ENCODE data around the gene PAFAH1B1.
"Not testable (repeated sequence)": the region's sequence is repeated elsewhere in the genome, so short reads cannot be mapped to it uniquely, and the experiment has no call there.

The PAFAH1B1 gene

DNA sequence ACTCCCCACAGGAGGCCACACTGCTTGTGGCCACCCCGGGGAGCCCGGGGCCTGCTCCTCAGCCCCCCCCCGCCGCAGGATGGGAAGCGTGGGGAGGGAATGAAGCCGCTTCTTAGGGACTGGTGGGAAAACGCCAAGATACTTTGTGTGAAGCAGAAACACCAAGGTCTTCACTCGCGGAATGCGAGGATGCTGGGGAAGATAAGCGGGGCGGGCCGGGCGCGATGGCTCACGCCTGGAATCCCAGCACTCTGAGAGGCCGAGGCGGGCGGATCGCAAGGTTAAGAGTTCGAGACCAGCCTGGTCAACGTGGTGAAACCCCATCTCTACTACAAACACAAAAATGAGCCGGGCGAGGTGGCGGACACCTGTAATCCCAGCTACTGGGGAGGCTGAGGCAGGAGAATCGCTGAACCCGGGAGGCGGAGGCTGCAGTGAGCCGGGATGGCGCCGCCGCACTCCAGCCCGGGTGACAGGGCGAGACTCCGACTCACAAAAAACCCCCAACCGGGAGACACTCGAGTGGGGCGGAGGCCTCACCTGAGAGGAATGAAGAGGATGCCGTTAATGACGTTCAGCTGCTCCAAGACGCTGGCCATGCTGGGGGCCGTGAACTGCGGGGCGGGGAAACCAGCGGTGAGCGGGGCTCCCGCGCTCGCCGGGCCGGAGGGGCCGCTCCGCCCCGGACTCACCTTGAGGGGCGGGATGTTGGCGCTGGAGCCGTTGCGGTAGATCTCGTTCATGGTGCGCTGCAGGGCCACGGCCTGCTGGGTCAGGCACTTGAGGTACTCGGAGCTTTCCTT is 97.8 kb downstream of the PAFAH1B1 start:
- no peak for DNase-seq

DNA sequence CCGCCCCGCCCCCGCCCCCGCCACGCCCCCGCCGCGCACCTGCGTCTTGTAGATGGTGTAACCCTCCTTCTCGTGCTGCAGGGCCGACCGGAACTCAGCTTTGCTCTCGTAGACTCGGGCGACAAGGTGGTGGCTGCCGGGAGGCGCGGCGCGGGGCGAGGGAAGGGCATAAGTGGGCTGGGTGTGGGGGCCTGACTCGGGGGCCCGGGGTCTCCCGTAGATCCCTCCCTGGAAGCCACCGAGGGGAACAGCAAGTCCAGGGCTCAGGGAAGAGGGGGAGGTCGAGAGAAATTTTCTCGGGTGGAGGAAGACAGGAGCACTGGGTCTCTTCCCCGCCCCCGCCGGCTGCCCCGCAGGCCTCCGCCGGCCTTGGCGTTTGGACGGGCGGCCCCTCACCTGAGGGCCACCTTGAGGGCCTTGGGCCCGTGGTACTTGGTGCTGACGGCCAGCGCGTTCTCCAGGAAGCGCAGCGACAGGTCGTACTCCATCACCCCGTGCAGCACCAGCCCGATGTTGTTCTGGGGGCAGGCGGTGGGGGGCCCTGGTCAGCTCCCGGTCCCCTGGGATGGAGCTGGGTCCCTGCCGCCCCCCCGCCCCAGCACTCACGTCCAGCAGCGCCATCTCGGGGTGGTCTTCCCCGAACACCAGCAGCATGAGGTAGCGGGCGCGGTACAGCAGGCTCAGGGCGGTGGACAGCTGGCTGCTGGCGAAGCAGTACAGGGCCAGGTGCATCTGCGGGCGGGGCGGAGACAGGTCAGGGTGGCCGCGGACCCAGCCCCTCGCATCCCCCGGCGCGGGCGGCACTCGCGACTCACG is 98.7 kb downstream of the PAFAH1B1 start:
- DNase-seq, result no peak

DNA sequence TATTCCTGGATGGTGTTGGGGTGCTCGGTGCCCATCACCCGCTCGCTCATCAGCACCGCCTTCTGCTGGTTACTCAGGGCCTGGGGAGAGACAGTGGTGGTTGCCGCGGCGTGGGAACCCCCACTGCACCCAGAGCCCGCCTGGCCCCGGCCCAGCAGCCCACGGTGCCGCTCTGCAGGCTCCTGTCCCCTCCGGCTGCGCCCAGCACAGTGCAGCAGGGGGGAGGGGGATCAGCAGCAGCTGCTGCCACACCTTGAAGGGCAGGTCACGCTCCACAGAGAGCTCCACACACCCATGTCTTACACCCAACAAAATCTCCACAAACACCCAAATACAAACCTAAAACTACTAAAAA is 99.3 kb downstream of the PAFAH1B1 start:
- DNase-seq, result no peak

DNA sequence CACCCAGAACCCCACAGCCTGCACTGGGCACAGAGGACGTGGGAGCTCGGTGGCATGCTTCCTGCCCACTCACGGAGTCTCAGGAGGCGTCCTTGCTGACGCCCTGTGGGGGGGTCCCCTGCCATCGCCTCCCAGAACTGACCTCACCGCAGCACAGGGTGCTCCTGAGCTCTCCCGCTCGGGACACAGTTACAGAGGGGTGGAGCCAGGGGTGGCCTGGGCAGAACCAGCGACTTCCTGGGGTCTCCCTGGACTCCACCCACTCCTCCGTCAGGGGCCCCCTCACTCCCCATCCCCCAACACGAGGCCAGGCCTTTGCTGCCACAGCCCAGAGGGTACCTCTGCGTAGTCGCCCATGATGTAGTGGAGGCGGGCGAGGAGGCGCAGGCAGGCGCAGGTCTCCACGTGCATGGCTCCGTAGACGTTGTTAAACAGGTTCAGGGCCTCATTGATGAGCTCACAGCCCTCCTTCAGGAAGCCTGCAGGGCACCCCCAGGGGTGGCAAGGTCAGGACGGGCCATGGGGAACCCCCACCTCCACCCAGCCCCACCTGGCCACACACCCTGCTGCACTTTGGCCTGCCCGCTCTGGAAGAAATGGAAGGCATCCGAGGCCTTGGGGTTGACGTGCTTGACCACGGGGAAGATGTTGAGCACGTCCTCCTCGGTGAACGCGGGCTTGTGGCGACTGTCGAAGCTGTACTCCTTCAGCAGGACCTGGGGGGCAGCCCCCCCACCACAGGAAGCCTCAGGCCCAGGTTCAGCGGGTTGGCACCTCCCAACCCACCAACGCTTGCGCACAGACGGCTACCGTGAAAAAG is 100.3 kb downstream of the PAFAH1B1 start:
- no peak for DNase-seq

DNA sequence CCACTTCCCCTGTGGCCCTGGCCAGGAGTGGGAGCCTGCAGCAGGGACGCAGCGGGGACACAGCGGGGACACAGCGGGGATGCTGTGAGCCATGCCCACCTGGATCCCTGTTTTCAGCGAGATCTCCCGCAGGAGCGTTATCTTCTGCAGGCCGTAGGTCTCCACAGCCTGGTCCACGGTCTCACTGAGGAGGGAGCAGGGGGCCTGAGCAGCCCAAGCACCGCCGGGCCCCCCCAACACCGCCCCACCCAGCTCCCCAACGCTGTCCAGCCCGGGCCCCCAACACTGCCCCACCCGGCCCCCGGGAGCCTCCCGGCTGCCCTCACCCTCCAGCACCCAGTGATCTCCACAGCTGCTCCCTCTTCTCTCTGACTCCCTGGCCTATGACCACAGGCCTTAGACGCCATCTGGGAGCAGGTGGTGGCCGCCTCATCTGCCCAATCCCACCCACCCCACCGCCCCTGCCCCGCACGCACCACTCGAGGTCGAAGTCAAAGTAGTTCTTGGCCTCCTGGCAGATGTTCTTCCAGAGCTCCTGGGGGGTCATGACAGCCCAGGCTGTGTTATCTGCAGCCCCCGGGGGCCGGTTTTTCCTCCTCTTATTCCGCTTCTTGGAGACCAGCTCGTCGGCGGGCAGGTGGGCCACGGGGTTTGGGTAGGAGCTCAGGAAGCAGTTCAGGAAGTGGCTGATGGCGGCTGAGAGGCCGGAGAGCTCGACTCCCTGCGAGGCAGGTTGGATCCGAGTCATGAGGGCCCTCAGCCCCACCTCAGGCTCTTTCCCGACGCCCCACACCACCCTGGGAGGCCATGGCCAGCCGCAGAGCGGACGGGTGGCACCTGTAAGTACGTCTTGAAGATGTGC is 101.2 kb downstream of the PAFAH1B1 start:
- no peak for DNase-seq

DNA sequence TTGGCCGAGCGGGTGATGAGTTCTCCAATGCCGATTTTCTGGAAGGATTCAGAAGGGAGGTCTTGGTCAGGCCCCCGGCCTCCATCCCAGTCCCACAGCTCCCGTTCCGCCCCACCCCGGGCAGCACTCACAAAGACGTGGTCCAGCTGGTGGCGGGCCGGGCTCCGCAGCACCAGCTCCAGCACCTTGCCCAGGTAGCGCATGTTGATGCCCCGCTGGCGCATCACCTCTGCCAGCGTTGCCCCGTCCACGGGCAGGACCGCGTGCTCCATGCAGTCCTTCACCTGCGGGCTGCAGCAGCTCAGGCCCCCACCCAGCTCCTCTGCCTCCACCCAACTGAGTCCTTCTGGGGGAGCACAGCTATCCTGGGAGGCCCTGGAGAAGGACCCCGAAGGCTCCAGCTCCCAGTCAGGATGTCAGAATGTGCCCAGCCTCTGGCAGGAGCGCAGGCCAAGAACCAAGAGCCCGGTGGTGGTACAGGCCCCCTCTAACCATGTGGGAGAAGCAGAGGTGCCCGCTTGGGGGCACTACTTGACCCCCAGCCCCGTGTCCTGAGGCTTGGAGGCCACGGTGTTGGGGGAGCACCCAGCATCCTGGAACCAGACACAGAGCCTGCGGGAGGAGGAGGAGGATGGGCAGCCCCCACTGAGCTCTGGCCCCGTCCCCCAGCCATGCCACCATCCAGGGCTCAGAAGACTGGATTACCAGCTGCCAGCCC is 101.9 kb downstream of the PAFAH1B1 start:
- no peak for DNase-seq

DNA sequence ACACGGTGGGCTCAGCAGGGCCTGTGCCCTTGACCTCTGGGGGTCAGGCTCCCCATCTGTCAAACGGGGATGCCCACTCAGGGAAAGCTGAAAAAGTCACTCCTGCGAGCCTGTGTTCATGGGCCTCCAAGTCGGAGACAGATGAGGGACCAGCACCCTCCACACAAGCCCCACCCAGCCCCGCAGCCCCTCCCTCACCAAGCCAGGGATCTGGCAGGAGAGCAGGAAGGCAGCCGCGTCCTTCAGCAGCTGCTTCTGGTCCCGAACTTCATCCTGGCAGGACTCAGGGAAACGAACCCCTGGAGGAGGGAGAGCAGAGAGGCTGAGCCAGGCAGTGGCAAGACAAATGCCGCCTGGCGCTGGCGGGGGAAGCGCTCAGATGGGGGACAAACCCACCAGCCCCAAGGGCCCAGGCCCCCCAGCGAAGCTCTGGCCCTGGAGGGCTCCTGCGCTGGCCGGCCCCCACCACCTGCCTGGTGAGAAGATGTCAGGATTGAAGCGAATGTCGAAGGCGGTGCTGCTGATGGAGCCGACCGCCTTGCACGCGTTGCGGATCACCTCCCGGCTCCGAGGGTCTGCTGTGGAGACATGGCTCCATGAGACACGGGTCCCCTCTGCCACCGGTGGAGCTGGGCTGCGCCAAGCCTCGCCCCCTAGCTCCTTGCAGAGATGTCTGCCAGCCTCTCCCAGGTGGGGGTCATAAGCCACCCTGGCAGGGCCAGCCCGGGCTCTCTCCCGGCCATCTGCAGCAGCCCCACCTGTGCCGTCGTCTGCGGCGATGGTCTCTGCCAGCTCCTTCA is 102.7 kb downstream of the PAFAH1B1 start:
- DNase-seq, result no peak

DNA sequence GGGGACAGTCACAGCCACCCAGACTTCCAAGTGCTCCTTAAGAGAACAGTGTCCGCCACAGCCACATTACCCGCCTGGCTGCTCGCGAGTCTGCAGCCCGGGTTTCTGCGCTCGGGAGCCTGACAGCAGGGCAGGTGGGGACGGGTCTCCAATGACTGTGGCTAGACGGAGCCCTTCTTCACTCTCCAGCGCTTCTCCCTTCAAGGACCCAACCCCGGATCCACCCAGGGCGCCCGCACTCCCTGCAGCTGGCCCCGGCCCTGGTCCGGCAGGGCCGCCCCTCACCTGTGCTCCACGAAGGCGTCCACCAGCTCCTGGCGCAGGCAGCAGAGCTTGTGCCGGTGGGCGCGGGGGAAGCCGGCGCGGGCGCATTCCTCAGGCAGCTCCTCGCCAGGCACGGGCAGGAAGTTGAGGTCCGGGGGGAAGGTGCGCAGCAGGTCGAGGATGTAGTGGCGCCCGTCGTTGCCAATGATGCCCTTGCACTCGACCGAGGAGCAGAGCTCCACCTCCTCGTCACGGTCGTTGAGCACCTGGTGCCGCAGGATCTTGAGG is 104.2 kb downstream of the PAFAH1B1 start:
- DNase-seq, result no peak

DNA sequence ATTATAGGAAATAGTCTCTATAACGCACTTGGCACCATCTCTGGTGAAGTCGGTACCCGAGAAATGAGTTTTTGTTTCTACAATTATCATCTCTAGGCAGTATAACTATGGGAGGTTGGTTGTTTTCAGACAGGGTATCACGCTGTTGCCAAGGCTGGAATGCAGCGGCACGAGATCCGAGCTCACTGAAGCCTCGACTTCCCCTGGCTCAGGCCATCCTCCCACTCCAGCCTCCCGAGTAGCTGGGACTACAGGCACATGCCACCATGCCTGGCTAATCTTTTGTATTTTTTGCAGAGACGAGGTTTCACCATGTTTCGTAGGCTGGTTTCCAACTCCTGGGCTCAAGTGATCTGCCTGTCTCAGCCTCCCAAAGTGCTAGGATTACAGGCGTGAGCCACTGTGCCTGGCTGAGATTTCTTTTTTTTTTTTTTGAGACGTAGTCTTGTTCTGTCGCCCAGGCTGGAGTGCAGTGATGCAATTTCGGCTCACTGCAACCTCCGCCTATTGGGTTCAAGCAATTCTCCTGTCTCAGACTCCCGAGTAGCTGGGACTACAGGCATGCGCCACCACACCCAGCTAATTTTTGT is 105.9 kb downstream of the PAFAH1B1 start:
- DNase-seq, result not testable (repeated sequence)

DNA sequence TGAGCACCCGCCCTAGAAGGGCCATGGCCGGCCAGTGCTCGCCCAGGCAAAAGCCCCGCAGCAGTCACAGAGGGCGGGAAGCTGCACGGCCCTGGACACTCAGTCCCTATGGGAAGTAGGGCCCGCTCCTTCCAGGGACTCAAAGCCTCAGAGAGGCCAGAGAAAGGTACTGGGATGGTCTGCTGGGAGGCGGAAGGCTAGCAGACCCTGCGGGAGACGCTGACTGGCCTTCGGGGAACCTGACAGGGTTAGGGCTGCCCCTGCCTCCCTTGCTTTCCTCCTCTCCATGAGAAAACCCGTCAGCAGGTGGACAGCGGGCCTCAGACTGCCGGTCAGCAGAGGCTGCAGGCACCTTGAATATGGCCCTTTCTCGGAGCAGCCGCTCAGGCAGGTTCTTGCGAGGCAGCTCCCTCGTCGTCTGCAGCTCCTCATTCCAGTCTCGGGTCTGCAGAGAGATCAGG is 106.6 kb downstream of the PAFAH1B1 start:
- no peak for DNase-seq

DNA sequence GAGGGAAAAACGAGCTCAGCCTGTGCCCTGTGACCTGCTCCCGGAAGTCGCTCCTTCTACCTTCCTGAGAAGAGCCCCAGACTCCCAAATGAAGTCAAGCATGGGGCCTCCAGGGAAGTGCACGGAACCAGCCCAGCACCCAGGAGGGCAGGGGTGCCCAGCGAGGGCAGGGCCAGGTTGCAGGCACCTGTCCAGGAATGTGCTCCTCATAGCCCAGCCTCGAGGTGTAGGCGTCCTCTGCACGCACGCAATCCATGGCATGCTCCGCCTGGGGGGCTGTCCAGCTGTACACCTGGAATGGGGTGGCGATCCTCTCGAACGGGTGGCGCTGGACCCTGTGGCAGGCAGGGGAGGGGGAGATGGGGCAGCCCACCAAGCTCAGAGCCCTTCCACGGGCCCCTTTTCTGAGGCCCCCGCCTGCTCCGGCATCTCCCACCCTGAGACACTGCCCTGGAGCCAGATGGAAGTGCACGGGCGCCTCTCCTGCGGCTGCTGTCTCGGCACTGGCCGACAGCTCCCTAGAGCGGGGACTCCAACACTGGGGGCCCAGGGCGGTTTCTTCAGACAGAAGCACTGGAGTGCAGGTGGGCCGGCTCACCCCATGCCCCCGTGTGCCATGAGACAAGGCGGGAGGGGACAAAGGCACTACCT is 107.2 kb downstream of the PAFAH1B1 start:
- no peak for DNase-seq

DNA sequence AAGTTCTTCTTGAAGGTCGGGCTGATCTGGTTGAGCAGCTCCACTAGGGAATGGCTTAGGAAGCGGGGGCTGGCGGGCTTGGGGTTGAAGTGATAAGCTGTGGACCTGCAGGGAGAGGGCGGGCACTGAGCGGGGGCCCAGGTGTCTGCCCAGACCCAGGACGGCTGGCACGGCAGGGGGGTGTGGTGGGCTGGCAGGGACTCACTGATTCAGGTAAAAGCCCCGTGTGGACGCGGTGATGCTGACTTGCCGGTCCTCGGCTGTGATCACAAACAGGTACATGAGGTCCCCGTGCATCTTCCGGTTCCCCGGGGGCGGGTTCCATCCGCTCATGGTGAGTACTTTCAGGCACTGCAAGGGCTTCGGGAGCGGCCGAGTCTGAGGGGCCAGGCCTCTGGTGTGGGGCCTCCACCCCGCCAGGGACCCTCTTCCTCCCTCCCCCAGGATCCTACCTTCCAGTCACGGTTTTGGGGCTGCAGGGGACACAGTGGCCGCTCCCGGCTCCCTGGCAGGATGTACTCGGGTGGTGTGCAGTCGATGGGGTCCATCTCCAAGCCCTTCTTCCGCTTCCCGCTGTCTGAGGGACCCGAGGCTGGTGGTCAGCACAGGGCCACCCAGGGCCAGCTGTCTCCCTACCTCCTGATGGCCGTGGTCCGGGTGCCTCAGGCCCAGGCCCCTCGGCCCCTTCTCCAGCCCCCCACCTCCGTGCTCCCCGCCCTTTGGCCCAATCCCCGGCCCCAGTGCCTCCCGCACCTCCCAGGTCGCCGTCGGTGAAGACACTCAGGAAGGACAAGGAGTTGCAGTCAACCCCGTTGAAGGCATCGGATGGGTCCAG is 107.9 kb downstream of the PAFAH1B1 start:
- no peak for DNase-seq

DNA sequence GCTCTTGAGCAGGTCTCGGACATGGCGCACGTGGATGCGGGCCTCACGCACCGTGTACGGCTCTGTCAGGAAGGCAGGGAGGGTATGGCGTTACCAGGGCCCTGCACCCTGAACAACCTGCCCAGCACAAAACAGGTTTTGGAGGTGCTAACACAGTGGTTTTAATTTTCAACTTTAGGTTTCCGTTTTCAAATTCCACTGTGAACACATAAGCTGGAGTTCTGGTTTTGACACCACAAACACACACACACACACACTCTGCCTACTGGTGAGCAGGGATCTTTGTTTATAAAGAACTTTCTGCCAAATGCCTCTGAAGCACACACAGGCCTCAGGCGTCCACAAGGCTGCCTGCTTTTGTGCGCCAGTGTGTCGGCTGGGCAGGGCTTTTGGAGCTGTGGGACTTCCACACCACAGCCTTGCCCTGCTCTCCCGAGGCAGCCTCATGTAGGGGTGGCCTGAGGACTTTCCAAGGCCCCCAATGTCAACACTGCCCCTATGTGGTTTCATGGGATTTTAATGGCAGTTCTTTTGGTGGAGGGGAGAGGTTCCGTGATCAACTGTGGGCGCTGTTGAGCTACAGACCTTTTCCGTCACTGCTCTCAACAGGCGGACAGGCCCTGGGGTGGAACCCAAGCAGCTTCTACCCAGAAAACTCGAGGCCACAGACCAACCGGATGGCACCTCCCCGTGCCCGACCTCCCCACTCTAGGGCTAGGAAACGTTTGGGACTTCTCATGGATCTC is 108.7 kb downstream of the PAFAH1B1 start:
- DNase-seq, result no peak

DNA sequence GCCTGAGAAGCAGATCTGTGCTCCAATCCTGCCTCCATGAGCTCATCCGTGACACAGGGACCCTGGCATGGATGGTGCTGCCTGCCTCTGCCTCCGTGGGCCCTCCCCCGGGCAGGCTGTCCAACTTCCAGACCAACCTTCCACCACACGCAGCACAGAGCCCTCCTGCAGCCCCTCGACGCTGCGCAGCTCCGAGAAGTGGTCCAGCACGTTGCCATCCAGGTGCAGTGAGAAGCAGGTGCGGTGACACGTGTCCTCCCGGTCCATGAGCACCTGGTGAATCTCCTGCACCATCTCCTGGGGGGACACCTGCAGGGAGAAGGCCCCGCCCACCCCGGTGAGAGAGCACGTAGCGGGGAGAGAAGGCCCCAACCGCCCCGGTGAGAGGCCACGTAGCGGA is 109.7 kb downstream of the PAFAH1B1 start:
- DNase-seq, result no peak

DNA sequence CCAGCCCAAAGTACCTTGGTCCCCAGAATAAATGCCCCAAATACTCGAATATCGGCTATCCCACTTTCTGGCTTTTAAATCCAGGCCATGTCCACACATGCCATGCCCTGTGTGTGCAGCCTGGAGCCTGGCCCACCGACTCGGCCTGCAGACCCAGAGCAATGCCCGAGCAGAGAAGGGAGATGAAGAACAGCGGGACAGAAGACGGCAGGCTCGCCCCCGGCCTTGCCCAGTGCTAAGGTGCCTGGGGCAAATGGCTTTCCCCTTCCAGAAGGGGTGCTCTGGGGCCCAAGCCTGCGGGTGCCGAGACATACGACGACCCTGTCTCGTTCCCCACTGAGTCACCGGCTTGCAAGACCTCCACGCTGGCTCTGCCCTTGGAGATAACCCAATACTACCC is 110.2 kb downstream of the PAFAH1B1 start:
- no peak for DNase-seq

DNA sequence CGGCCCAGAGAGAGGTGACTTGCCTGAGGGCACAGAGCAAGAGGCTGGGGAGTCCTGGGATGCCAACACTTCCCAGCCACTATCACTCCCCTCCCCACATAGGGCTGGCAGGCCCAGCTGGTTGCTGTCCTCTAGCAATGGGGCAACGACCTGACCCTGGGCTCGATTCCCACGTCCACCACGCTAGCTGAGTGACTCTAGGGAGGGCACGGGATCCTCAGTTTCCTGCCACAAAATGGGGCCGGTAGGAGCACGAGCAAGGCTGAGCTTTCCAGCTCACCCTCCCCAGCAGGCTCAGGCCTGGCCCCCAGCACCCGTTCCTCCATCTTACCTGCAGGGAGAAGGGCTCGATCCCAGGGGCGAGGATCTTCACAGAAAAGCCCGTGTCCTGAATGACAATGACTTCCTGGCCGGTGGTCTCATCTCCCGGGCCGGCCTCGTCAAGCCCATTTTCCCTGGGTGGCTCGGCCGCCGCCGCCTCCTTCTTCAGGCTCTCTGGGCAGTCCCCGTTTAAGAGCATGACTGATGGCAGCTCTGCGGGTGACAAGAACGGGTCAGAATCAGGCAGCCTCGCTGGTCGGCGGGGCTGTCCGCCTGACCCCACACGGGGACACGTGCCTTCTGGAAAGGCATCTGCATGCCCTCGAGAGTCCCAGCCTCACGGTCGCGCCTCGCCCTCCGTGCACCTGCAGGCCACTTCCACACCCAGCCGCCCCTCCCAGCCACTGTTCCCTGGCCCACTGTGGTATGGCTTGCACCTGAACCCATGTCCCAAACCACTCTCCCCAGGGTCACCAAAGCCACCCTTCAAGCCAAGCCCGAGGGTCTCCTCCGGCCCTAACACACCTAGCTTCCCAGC is 110.8 kb downstream of the PAFAH1B1 start:
- DNase-seq, result no peak

DNA sequence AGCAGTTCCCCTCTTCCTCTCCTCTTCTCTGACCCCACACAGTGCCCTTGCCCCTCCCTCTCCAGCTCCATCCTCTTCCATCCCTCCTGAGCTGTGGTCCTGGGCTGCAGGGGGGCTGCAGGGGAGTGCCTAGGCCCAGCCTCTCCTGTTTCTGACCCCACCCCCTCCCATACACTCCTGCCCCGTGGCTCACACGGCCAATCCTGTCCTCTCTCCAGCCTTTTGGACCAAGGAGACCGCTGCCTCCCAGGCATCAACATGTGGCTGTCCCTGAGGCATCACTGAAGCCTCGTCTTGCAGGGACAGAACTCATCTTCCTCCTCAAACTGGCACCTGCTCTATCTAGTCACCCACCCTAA is 111.4 kb downstream of the PAFAH1B1 start:
- DNase-seq, result no peak

Data from activated naive CD4-positive, alpha-beta T cell (primary cell).